ENCODE measurements around the gene OBSL1.

OBSL1 gene

DNA sequence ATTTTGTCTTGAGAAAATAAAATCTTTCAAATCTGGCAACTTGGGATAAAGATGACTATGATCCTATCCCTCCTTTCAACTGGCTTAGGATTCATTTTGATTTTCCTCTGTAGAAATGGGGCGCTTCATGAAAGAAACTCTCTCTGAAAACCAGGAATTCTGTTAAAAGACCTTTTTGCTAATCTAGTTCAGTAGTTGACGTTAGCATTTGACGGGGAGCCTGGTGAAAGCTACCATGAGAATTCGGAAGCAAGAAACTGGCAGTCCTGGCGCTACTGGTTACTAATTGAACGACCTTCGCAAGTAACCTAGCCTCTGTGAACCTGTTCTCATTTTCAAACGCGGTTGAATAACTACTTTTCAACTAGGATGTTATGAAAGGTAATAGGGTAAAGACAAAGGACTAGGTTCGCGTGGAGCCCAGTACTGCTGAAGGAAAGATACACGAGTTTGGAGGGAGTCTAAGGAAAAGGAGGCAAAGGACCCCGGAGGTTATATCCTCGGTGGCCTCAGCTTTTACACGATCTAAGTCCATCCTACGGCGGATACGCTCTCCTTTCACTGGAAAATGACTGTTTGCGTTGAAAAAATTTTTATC lies 25.7 kb upstream of the OBSL1 start:
- DNase-seq (ENCODE audit: low read depth in 1 of 2, low spot score in 1 of 2), result no peak

DNA sequence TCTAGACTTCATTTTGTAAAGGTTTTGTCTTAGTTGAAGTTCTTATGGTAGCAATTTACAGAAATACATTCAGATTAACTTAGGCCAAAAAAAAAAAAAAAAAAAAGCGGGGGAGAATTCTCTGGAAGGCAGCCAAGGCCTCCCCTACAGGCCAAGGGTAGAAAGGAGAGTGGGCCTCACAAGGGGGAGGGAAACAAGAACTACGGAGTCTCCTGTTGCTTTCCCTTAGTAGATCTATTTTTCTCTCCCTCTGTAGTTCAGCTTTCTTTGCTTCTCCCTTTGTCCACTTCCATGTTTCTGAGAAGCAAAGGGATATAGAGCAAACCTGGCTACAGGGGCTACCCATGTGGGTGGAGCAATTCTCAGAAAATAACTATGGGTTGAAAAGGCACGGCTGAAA lies 23.9 kb upstream of the OBSL1 start:
- no peak for DNase-seq (ENCODE audit: low read depth in 1 of 2, low spot score in 1 of 2)

DNA sequence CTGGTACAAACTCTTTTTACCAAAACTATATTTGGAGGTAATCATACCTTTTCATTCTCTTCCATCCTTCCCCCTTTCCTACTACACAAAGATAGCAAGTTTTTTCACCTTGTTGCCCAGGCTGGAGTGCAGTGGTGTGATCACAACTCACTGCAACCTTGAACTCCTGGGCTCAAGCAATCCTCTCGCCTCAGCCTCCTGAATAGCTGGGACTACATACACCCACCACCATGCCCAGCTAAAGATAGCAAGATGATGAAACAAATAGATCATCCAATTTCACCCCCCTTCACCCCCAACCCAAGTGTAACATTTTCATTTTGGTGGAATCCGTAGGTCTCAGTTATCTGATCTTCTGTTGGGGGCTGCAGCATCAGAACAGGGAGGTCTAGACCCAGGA lies 21.8 kb upstream of the OBSL1 start:
- DNase-seq (ENCODE audit: low read depth in 1 of 2, low spot score in 1 of 2), result no peak

DNA sequence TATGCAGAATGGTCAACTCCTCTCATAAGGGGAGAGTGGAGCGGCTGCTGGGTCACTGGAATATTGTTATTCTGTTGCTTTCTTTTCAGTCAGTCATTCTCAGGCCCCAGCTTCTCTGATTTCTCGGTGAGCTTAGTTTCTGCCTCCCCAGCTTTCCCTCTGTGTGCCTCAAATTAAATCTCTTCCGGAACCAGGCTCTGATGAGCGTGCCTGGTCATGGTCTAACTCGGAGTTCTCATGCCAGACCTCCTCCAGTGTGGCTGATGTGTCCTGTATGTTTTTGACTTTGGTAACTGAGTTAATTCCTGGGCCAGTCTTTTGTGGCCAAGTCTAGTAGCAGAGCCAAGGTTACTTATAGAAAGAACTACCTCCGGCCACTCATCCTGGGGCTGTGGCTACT lies 21.4 kb upstream of the OBSL1 start:
- no peak for DNase-seq (ENCODE audit: low read depth in 1 of 2, low spot score in 1 of 2)

DNA sequence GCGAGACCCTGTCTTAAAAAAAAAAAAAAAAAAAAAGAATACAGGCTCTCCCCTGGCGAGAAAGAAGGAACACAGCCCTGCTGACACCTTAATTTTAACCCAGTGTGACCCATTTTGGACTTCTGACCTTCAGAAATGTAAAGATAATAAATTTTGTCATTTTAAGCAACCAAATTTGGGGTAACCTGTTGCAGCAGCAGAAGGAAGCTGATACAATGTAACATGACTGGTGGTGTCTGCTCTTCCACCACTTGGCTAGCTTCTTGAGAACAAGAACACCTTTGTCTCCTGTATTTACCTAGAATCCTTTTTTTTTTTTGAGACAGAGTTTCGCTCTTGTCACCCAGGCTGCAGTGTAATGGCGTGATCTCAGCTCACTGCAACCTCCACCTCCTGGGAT lies 19.8 kb upstream of the OBSL1 start:
- DNase-seq (ENCODE audit: low read depth in 1 of 2, low spot score in 1 of 2), result no peak

DNA sequence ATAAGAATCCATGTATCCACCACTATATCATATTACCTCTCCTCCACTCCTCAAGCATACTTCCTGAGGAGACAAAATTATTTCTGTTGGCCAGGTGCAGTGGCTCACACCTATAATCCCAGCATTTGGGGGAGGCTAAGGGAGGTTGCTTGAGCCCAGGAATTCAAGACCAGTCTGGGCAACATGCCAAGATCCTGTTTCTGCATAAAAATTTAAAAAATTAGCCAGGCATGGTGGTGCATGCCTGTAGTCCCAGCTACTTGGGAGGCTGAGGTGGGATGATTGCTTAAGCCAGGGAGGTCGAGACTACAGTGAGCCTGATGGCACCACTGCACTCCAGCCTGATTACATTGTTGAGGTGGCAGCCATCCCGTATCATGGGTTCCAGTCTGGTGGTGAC lies 10.0 kb upstream of the OBSL1 start:
- DNase-seq (ENCODE audit: low read depth in 1 of 2, low spot score in 1 of 2), result no peak

DNA sequence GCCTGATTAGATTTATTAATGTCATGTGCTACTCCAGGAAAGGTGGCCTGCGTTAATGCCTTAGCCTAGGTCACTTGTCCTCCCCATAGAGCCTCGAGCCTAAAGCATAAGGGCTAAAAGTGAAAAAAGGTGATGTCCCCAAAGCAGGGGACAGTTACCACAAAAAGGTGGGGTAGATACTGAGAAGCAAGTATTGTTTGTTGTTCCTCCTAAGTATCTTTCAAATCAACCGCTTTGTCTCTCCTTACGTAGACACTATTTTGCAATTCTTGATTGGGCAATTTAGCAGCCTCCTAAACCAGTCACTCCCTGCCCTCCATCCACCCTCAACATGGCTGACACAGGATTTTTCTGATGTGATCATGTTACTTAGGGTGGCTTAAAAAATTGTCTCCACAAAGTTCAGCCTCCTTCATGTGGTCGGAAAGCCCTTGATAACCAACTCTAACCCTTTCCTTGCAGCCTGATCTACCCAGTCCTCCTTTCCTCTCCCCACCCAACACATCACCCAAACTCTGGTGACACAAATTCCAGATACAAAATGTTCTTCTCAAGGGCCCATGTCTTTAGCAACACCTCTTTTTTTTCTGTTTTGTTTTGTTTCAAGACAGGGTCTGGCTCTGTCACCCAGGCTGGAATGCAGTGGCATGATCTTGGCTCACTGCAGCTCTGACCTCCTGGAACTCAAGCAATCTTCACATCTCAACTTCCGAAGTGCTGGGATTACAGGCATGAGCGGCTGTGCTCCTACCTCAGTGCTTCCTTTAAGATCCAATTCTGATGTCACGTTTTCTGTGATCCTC lies 7.7 kb upstream of the OBSL1 start:
- DNase-seq (ENCODE audit: low read depth in 1 of 2, low spot score in 1 of 2), result no peak

DNA sequence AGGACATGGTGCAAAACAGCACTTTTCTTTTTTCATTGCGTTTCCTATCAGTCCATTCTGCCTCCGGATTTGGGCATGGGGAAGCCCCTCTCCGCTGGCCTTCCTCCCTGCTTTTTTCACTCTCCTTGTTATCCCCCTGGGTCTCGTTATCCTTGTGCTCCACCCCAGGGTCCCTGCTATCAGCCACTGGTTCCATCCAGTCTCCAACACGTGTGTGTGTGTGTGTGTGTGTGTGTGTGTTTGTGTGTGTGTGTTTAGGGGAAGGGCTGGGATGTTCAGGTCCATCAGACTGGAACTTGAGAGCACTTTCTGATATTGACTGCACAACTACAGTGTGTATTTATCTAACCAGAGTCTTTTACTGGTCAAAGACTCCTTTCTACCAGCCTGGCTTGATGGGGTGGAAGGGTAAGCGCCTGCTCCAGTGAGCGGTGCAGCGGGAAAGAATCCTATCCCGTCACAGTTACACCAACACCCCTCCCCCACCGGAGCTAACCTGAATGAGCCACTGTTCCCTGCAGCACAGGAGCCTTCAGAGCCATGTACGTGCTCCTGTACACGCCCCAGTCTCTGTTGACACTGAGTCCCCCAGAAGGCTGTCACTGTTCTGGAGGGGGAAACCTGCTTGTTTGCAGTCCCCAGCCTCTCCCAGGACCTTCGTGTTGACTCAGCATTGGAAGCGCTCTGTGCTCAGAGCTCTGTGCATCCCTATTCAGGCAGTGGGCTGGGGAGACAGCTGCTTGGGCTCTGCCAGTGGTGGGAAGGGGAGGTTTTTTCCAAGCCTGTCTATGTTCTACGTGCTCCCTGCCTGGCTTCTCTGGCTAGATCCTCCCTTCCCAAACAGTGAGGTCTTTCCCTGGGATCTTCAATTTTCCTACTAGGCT lies 5.4 kb upstream of the OBSL1 start:
- no peak for DNase-seq (ENCODE audit: low read depth in 1 of 2, low spot score in 1 of 2)

DNA sequence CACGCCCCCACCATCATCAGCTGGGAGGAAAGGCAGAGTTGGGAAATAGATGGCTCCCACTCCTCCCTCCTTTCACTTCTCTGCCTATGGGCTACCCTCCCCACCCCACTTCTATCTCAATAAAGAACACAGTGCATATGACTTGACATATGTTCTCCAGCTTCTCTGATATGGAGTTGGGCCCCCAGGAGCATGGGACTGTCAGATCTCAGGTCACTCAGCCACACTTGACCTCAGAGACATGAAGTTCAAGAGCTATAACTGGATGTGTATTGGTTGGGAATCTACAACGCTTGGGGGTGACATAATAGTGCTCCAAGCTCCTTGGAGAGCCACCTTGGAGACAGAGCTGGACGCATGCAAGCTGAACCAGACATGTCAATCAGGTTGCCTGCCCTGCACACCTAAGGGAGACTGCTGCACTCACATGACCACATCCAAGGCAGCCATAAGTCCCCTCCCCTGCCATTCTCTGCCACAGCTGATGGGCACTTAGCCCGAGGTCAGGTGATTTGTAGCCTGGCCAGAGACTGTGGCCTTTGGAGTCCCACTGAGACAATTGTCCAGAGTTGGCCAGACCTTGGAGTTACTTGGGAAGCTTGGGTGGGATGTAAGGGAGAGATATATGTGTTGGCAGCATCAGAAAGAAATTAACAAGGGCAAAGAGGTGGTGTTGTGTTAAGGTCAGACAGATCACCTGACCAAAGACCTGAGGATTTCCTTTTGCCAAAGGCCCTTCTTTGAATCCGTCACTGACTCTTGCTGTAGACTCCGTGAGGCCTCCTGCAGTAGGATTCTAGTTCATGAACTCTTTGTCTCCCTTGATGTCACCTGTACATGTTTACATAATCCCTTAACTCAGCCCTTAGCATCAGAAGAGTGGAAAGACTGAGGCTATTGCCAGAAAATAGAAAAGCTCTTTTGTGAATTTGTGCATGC lies 4.5 kb upstream of the OBSL1 start:
- no peak for DNase-seq (ENCODE audit: low read depth in 1 of 2, low spot score in 1 of 2)

DNA sequence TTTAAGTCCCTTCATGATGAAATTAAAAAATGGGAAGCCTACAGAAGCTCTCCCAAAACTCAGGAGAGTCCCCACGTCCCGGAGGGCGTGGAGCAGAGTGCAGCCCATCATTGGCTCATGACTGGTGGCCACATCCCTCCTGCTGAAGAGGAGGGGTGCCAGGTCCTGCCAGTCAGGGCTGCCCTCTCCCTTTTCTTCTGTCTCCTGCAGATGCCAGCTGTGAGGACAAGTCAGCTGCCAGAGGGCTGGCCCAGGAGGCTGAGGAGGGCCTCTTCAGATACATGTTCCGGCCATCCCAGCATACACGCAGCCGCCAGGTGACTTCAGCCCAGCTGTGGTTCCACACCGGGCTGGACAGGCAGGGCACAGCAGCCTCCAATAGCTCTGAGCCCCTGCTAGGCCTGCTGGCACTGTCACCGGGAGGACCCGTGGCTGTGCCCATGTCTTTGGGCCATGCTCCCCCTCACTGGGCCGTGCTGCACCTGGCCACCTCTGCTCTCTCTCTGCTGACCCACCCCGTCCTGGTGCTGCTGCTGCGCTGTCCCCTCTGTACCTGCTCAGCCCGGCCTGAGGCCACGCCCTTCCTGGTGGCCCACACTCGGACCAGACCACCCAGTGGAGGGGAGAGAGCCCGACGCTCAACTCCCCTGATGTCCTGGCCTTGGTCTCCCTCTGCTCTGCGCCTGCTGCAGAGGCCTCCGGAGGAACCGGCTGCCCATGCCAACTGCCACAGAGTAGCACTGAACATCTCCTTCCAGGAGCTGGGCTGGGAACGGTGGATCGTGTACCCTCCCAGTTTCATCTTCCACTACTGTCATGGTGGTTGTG lies 3.4 kb upstream of the OBSL1 start:
- no peak for DNase-seq (ENCODE audit: low read depth in 1 of 2, low spot score in 1 of 2)

DNA sequence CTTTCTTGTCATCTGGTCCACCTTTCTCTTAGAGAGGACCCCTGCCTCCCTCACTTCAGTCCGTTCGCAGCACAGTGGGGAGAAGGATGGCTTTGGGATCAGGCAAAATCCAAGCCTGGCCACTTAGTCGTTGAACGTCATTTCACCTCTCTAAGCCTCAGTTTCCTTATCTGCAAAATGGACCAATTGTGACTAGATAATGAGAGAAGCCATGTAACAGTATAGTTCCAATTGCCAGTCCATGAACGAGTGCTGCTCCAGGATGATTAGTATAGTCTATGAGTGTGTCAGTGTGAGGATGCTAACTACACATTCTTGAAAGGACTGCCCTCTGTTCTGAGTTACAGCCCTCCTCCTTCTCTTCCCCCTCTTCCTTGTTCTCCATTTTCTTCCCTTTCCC lies 1.8 kb upstream of the OBSL1 start:
- DNase-seq (ENCODE audit: low read depth in 1 of 2, low spot score in 1 of 2), result no peak

DNA sequence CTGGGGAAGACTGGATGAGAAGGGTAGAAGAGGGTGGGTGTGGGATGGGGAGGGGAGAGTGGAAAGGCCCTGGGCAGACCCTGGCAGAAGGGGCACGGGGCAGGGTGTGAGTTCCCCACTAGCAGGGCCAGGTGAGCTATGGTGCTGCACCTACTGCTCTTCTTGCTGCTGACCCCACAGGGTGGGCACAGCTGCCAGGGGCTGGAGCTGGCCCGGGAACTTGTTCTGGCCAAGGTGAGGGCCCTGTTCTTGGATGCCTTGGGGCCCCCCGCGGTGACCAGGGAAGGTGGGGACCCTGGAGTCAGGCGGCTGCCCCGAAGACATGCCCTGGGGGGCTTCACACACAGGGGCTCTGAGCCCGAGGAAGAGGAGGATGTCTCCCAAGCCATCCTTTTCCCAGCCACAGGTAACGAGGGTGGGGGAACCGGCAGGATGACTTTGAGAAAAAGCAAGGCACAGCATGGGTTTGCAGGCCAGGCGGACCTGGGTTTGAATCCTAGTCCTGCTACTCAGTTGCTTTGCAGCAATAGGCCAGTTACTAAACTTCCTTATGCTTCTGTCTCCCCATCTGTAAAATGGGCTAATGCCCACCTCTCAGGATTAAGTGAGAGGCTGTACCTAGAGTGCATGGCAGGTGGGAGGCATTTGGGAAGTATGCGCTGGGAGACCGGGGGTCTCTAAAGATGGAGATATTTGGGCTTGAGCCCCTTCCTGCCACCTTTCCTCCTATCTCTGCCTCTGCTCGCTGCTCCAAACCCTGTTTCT lies 1.1 kb upstream of the OBSL1 start, which contains the start of gene INHA:
INHA (plus strand) TSS at position 74 of the 765 bp plus-strand sequence; CDS start at position 139, 65 bp downstream.
- DNase-seq (ENCODE audit: low read depth in 1 of 2, low spot score in 1 of 2), result no peak

DNA sequence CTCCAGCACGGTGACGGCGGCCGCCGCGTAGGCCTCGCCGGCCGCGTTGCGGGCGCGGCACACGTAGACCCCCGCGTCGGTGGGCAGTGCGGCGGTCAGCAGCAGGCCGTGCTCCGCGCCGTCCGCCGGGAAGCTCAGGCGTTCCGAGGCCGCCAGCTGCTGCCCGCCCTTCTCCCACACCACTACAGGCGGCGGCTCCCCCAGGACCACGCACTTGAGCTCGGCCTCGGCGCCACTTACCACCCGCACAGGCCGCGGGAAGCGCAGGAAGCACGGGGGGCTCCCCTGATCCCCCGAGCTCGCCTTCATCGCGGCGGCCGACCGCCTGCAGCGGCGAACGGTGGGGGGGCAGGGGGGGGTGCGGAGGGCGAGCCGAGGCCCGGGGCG lies 422 bp downstream of the OBSL1 start:
- no peak for DNase-seq (ENCODE audit: low read depth in 1 of 2, low spot score in 1 of 2)

DNA sequence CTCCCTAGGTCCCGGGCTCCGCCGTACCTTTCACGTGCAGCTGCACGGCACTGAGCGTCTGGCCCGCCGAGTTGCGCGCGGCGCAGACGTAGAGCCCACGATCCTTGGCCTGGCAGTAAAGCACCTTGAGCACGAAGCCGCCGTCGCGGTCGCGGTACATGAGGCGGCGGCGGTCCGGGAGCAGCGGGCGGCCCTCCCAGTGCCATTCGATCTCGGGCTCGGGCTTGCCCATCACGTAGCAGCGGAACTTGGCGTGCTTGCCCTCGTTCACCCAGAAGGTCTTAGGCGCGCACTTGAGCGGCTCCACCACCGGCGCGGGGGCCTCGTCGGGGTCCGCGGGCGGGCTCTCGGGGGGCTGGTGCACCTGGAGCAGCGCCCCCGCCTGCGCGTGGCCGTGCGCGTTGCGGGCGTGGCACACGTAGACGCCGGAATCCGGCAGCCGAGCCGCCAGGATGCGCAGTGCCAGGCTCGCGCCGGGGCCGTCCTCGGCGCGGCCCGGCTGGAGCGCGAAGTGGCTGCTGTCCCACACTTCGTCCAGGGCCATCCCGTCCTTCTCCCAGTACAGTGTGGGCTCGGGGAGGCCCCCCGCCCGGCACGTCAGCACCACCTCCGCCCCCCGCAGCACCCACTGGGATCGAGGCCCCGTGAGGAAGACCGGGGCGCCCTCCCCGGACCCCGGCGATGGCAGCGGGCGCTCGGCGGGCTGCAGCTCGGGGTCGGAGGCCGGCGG lies 980 bp downstream of the OBSL1 start:
- DNase-seq (ENCODE audit: low read depth in 1 of 2, low spot score in 1 of 2), result no peak

DNA sequence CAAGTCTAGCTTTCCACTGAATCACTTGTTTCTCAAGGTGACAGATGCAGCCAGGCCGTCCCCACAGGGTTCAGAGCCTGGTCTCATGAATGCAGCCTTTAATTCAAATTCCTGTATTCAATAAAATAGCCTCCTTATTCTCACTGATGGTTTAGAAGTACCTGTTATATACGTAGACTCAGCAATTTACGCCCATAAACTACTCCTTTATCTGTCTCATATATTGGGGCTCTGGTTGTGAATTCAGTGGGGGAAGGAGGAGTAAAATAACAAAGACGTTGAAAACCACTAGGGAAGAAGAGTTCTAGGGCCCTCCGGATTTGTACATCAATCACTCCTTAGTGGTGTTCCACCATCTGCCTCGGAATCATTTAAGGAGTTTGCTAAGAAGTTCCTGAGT lies 1.7 kb downstream of the OBSL1 start:
- DNase-seq (ENCODE audit: low read depth in 1 of 2, low spot score in 1 of 2), result no peak

DNA sequence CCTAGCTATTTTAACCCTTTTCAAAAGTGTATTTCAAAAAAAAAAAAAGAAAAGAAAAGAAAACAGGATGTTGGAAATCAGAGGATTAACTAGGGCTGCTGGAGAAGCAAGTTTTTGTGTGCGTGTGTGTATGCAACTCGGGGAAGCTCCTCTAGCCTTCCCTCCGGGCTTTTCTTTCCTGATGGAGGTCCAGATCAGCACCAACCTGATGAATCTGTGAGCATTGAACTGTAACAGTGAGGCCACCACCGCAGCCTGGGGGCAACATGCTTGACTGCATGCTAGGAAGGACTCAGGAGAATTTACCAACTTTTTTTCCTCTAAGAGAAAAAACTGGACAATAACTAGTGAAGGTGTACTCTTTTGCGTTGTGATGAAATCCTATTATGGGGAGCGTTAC lies 2.3 kb downstream of the OBSL1 start:
- DNase-seq (ENCODE audit: low read depth in 1 of 2, low spot score in 1 of 2), result no peak

DNA sequence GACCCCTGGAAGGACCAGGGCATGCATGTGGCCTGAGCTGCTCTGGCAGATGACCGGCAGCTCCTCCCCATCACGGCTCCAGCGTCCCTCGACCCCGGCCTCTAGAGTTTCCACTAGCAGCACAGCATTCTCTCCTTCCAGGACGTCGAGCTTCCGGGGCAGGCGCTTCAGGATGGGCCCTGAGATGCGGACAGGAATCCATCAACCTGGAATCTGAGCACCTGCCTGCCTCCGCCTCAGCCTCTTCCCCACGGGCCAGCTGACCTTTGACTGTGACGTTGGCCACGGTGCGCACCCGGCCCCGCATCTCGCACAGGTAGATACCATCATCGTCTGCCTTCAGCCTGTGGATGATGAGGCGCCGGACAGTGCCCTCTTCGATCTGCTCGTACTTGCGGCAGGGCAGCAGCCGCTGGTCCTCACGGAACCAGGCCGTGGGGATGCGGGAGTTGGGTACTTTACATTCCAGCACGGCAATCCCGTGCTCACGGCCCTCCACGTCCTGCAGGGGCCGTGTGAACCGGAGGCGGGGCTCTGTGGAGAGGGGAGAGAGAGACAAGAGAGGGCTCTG lies 3.5 kb downstream of the OBSL1 start:
- no peak for DNase-seq (ENCODE audit: low read depth in 1 of 2, low spot score in 1 of 2)

DNA sequence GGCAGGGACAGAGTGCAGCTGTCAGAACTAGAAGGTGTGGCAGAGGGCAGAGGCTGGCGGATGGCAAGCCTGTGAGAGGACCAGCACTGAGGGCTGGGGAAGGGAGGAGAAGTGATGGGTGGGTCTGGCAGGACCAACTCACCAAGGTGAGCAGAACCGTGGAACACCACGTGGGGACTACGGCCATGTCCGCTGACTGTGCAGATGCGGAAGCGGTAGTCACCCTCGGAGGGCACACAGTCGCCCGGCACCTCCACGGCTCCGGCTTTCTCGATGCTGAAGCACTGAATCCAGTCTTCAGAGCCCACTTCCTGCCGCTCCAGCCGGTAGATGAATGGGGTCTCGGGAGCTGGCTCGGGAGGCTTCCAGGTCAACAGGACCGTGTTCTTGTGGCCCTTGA lies 4.2 kb downstream of the OBSL1 start:
- no peak for DNase-seq (ENCODE audit: low read depth in 1 of 2, low spot score in 1 of 2)
